Activated CD8-positive, alpha-beta memory T cell treated with anti-CD3 and anti-CD28 coated beads for 48 hours (primary cell): ENCODE measurements around the gene TDO2.
"Not testable (repeated sequence)": the region's sequence is repeated elsewhere in the genome, so short reads cannot be mapped to it uniquely, and the experiment has no call there.

Source experiments
- DNase-seq, 3 experiments: peaks; one replicate each; pipeline ENCODE4 v3.0.0-alpha.2; 2020; ENCODE audit warnings: low read depth in 2 of 3, low spot score in 2 of 3

Gene TDO2

GRCh38 chr4:155903453-155903852 lies at the start of gene TDO2:
TSS of gene TDO2 (plus strand) at chr4:155903696. CDS start at chr4:155903759, 63 bp downstream.
- DNase-seq = no peak

DNA sequence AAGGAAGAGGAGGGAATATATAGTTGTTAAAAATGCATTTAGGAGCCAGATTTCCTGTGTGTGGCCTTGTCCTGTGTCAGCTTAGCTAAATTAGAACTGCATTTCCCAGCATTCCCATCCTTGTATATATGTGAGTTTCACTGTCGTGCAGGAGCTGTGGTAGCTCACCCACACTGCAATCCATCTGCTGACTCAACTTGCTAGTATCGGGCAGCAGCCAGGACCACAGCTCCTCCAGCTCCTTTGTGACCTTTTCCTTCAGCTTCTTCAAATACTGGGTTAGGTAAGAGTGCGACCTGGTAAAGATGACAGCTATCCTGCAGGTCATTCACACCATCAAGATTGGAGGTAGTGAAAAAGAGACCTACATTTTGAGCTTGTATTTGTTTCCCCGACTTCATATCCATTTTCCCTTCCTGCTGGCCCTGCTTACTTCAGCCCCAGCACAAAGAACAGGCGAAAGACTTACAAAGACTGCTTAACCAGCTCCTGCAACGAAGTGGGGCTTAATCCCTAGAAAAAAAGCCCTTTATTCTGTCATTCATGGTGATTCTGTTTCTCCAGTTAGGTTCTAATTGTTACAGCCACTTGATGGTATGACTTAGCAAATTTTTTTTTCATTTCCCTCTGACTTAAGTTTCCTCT lies 48.8 kb upstream of the TDO2 start:
- no peak for DNase-seq

DNA sequence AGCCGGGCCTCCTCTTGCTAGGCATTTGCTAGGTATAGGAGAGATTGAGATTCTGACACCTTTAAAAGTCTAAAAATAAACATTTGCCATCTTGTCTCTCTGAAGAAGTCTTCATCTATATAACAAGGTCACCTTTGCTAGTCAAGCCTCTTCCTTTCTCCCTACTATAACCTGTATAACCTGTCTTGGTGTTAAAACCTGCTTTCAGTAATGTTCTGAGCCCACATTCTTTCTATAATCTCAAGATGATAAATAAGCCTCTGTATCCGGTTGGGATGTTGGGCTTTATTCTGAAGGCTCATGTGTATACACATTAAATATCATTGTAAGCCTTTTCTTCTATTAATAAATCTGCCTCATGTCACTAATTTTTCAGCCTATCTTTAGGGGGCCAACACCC lies 47.6 kb upstream of the TDO2 start:
- DNase-seq = no peak

- no peak for DNase-seq
These were observed 37.3 kb upstream of the TDO2 start, which contains the start of gene ASIC5 for GRCh38 chr4:155866177-155866576. TSS of gene ASIC5 (minus strand) at chr4:155866277. CDS start at chr4:155866226, 51 bp downstream.

DNA sequence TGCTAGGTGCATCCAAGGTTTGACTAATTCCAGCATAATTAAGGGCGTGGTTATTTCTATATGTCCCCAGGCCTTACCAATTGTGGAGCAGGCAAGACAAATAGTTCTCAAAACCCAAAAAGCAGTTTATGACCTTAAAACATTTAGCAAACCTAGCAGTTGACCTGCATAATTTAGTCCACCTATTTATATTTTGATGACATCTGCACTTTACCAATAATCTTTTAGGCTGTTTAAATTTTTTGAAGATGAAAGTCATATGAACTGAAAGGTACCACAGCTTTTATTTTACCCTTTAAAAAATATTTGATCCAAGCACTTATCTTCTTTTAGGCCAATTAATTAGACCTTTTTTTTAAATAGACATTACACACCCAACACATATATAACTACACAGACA lies 27.6 kb upstream of the TDO2 start:
- no peak for DNase-seq

DNA sequence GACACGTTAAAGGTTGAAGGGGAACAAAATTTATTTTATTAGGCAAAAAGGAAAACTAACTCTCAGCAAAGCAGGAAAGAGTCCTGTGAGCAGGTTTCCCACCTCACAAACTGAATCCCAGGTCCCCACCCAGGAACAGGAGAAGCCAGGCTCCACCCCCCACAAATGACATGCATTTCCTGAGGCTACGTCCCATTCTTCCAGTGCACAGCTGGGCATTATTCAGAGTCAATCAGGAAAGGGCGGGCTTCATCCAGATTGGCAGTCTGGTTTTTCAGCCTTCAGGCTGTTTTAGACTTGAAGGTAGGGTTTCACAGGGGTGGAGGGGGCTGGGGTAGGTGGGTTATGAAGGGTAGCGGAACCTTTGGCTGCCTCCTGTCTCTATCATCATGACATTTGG lies 25.5 kb upstream of the TDO2 start:
- no peak for DNase-seq

DNA sequence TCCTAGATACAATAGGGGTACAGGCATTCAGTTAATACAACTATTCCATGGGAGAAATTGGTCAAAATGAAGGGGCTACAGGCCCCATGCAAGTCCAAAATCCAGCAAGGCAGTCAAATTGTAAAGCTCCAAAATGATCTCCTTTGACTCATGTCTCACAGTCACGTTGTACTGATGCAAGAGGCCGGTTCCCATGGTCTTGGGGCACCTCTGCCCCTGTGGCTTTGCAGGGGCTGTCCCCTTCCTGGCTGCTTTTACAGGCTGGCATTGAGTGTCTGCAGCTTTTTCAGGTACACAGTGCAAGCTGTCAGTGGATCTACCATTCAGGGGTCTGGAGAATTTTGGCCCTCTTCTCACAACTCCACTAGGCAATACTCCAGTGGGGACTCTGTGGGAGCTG lies 24.9 kb upstream of the TDO2 start:
- DNase-seq = no peak

DNA sequence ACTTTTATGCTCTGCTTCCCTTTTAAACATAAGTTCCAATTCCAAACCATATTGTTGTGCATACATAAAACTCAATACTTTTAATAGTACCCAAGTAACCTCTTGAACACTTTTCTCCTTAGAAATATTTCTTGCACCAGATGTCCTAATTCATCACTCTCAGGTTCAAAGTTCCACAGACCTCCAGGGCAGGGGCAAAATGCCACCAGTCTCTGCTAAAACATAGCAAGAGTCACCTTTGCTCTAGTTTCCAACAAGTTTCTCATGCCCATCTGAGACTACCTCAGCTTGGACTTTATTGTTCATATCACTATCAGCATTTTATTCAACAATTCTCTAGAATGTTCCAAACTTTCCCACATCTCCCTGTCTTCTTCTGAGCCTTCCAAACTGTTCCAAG lies 23.7 kb upstream of the TDO2 start:
- no peak for DNase-seq

GRCh38 chr4:155881555-155881954 lies 21.9 kb upstream of the TDO2 start:
- DNase-seq = no peak

GRCh38 chr4:155883895-155884294 lies 19.6 kb upstream of the TDO2 start:
- DNase-seq = no peak

DNA sequence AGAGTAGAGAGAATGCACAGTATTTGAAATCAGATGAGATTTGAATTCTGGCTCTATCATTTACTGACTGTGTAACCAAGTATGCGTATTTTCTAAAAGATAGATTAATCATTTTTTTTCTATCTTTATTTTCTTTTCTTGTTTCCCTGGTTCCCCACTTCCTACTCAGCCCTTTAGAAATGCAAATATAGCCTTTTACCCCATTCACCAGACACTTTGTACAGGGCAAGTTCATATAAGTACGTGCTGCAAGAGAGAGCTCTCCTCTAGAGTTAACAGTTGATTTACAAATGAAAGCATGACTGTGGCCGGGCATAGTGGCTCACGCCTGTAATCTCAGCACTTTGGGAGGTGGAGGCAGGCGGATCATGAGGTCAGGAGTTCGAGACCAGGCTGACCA lies 17.8 kb upstream of the TDO2 start:
- DNase-seq = no peak

- DNase-seq = no peak
These were observed 16.5 kb upstream of the TDO2 start for GRCh38 chr4:155887045-155887444.

GRCh38 chr4:155887847-155888570 lies 15.5 kb upstream of the TDO2 start:
- no peak for DNase-seq

GRCh38 chr4:155889031-155889793 lies 14.3 kb upstream of the TDO2 start:
- no peak for DNase-seq

DNA sequence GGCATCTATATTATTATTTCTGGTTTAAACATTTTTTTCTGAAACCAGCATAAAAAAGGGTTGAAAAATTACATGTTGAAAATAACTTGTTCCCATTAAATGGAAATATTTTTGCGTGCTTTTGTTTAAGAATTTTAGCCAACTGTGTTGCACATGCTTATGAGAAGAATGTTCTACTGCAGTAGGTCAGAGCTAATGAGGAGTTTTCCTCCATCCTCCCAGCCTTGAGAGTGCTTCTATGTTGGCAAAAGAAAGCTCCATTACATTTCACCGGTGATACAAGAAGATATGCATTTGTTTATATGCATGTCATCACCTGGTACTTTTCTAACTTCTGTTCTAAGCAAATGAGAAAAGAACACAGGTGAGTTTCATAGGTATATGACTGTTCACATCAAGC lies 13.6 kb upstream of the TDO2 start:
- DNase-seq = no peak

DNA sequence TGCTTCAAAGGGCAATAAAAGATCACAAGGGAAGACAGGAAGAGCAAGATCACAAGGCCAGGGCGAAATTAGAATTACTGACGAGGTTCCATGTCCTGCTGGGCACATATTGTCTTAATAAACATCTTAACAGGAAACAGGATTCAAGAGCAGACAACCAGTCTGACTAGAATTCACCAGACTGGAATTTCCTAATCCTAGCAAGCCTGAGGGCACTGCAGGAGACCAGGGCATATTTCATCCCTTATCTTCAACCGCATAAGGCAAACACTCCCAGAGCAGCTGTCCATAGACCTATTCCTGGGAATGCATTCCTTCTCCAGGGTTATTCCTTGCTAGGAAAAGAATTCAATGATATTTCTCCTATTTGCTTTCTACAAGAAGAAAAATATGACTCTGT lies 12.4 kb upstream of the TDO2 start:
- DNase-seq = no peak

GRCh38 chr4:155898371-155898770 lies 5.1 kb upstream of the TDO2 start:
- not testable (repeated sequence) for DNase-seq

DNA sequence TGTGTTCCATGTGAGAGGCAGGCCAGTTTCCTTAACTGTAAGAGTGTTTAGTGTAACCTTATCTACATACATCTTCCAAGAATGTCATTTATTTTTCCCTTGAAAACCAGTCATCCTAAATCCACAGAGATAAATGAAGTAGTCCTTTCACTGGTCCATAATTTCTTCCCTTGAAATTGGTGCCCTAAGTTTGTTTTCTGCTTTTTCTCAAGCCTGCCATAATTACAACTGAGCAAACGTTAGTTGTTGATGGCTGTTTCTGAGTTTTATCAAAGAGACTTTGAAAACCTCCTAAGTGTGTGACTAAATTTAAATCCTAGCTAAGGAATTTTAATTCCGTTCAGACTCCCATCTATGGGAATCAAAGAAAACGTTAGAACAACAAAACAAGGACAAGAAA lies 3.6 kb upstream of the TDO2 start:
- DNase-seq = no peak

DNA sequence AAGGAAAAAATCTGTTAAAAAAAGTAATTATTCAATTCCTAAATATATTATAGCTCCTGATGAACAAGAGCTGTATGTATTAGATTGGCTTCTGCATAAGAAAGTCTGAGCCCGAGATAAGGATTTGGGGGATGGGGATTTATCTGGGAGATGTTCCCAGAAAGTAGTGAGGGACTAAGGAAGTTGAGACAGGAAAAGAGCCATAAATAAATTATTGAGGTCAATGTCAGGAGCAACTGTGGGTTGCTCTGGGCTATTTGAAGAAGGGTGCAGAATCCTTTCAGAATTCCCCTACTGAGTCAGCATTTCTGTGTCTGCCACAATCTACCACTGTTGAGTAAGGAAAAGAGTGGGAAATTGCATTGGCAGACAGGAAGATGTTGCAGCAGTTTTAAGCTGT lies 3.1 kb upstream of the TDO2 start:
- DNase-seq = no peak

- no peak for DNase-seq
These were observed 2.5 kb upstream of the TDO2 start for GRCh38 chr4:155901013-155901412.

DNA sequence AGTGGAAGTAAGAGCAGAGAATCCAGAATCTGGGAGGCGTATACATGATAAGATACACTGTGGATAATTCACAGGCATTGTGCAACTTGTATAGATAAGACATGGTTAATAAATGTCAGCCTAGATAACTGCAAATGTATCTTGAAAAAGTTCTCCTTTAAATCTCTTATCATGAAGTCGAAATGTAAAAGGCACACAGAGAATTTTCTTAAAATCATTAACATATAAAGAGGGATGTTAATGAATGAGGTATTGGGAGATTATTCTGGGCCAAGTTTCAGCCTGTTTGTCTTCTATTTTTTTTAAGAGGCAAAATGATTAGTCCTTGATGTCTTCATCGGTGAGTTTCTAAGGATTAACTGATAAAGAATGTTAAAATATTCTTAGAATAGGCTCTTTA lies 835 bp downstream of the TDO2 start:
- DNase-seq = no peak

GRCh38 chr4:155906554-155907247 lies 3.2 kb downstream of the TDO2 start:
- DNase-seq = no peak
